GM19025 (cell line): ENCODE measurements around the gene AUTS2.

Source experiments
- ATAC-seq: cut with Tn5 transposase; IDR thresholded peaks from one replicate; pipeline ENCODE4 v1.9.1; 2021; ENCODE audit warnings: mild to moderate bottlenecking, low read depth, moderate library complexity; ENCODE audit not compliant: unreplicated experiment

AUTS2 gene

GRCh38 chr7:70457482-70457881 is 859.2 kb downstream of the AUTS2 start:
- ATAC-seq, result no peak

- ATAC-seq, result no peak
These were observed 859.8 kb downstream of the AUTS2 start for GRCh38 chr7:70457883-70458680.

- no peak for ATAC-seq
These were observed 860.5 kb downstream of the AUTS2 start for GRCh38 chr7:70458745-70459144.

- no peak for ATAC-seq
These were observed 861.3 kb downstream of the AUTS2 start for GRCh38 chr7:70459546-70459945.

GRCh38 chr7:70460071-70460470 is 861.8 kb downstream of the AUTS2 start:
- no peak for ATAC-seq

- no peak for ATAC-seq
These were observed 862.3 kb downstream of the AUTS2 start for GRCh38 chr7:70460562-70460961.

GRCh38 chr7:70463352-70463938 is 865.2 kb downstream of the AUTS2 start:
- no peak for ATAC-seq

- no peak for ATAC-seq
These were observed 868.6 kb downstream of the AUTS2 start for GRCh38 chr7:70466725-70467364.

- ATAC-seq, result no peak
These were observed 872.5 kb downstream of the AUTS2 start for GRCh38 chr7:70470746-70471145.

GRCh38 chr7:70472601-70473237 is 874.4 kb downstream of the AUTS2 start:
- ATAC-seq, result no peak

GRCh38 chr7:70474639-70475234 is 876.5 kb downstream of the AUTS2 start:
- no peak for ATAC-seq

- ATAC-seq, result no peak
These were observed 879.0 kb downstream of the AUTS2 start for GRCh38 chr7:70477036-70478010.

GRCh38 chr7:70479153-70480021 is 881.1 kb downstream of the AUTS2 start:
- no peak for ATAC-seq

GRCh38 chr7:70480927-70481569 is 882.8 kb downstream of the AUTS2 start:
- no peak for ATAC-seq

- ATAC-seq, result no peak
These were observed 883.4 kb downstream of the AUTS2 start for GRCh38 chr7:70481570-70482123.

- no peak for ATAC-seq
These were observed 886.0 kb downstream of the AUTS2 start for GRCh38 chr7:70484255-70484654.

GRCh38 chr7:70486977-70487376 is 888.7 kb downstream of the AUTS2 start:
- no peak for ATAC-seq

- no peak for ATAC-seq
These were observed 889.2 kb downstream of the AUTS2 start for GRCh38 chr7:70487428-70487827.
